WERI-Rb-1 (cell line): ENCODE measurements around the gene KRT82.

Source experiments
- DNase-seq: peaks from one replicate; pipeline ENCODE4 v3.0.0-alpha.2; 2020
- H3K27ac ChIP-seq: fragments of 250-450 bp; sonication (Bioruptor Pico); 2 replicates; pipeline ENCODE4 v1.5.1; 2020; ENCODE audit warnings: mild to moderate bottlenecking, moderate library complexity
- H3K27me3 ChIP-seq: fragments of 250-450 bp; sonication (Bioruptor Pico); 2 replicates; pipeline ENCODE4 v1.5.1; 2021; ENCODE audit warnings: mild to moderate bottlenecking, low read depth, moderate library complexity; ENCODE audit not compliant: insufficient read depth, severe bottlenecking
- H3K36me3 ChIP-seq: fragments of 250-450 bp; sonication (Bioruptor Pico); 2 replicates; pipeline ENCODE4 v1.5.1; 2020; ENCODE audit warnings: mild to moderate bottlenecking, moderate library complexity
- H3K4me3 ChIP-seq: 2 replicates; pipeline ENCODE4 v1.5.1; 2011; ENCODE audit warnings: low read depth, mild to moderate bottlenecking, control low read depth, low read length
- H3K9me3 ChIP-seq: fragments of 250-450 bp; sonication (Bioruptor Pico); 2 replicates; pipeline ENCODE4 v1.5.1; 2021; ENCODE audit warnings: mild to moderate bottlenecking, moderate library complexity; ENCODE audit not compliant: severe bottlenecking
- TF ChIP-seq, protein P1 (sequence below): IDR thresholded peaks from 2 replicates; pipeline ENCODE4 v1.5.1; 2011; ENCODE audit warnings: low read depth, mild to moderate bottlenecking, control low read depth, inconsistent platforms, low read length

KRT82 gene

DNA sequence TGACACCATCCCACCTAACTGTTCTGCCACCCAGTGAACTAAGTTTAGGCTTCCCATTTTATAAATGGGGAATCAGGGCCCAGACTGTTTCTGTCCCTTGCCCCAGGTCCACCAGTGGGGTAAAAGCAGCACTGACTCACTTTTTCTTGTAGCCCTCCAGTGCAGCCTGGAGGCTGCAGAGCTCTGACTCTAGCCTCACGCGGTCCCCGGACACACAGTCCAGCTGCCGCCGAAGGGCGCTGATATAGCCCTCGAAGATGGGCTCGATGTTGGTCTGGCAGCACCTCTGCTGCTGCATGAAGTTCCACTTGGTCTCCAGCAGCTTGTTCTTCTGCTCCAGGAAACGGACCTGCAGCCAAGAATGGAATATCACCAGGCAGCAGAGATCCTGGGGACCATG lies 2.6 kb downstream of the KRT82 start:
- DNase-seq, result no peak
- TF ChIP-seq, protein P1, sequence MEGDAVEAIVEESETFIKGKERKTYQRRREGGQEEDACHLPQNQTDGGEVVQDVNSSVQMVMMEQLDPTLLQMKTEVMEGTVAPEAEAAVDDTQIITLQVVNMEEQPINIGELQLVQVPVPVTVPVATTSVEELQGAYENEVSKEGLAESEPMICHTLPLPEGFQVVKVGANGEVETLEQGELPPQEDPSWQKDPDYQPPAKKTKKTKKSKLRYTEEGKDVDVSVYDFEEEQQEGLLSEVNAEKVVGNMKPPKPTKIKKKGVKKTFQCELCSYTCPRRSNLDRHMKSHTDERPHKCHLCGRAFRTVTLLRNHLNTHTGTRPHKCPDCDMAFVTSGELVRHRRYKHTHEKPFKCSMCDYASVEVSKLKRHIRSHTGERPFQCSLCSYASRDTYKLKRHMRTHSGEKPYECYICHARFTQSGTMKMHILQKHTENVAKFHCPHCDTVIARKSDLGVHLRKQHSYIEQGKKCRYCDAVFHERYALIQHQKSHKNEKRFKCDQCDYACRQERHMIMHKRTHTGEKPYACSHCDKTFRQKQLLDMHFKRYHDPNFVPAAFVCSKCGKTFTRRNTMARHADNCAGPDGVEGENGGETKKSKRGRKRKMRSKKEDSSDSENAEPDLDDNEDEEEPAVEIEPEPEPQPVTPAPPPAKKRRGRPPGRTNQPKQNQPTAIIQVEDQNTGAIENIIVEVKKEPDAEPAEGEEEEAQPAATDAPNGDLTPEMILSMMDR, result no peak
- Histone ChIP-seq H3K36me3 (no peaks in the 10 kb centered on the region), H3K27ac (no peak overlapping the region), H3K4me3 (no peak overlapping the region), H3K9me3 (no peaks in the 10 kb centered on the region), H3K27me3 (peaks cover 100% of the 10 kb centered on the region)

DNA sequence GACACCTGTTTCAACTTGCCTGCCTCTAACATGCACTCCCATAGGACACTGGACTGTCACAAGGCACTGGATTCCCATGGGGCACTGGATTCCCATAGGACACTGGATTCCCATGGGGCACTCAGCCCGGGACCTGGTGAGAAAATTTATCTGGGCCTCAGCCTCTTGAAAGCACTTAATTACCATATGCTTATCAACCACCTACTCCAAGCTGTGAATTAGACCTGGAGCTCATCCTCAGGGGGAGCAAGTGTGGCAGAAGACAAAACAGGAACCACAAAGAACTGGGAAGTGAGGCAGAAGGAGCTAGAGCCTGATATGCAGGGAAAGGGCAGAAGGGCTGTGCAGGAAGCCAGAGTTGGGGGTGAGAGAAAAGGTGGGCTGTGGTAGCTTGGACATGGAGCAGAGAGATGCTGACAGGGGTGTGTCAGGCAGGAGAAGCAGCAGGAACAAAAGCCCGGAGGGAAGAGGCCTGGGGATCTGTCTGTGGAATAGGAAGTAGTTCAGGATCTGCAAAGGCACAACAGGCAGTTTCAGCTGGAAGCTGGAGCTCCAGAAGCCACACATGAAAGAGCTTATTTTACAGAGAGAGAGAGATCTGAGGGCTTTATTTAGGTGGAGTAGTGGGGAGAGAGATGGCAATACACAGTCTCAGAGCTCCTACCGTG lies 3.1 kb downstream of the KRT82 start:
- TF ChIP-seq, protein P1, result no peak
- no peak for DNase-seq
- H3K9me3 ChIP-seq, result no peaks in the 10 kb centered on the region

DNA sequence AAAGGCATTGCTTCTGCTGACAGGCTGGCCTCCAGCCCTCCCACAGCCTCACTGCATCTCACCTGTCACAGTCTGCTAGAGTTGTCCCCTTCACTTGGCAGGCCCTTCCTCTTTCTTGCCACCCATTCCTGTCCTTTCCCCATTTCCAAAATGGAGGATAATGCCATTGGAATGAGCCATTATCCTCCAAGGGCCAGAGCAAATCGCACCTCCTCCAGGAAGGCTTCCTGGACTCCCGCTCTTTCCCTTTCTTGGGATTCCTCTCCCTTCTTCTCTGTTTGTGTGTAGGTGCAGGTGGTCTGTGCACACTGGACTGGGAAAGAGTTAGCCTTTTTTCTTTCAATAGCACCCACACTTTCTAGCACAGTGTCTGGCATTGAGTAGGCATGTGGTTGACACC lies 3.8 kb downstream of the KRT82 start:
- Histone ChIP-seq H3K27ac (no peak overlapping the region), H3K36me3 (no peaks in the 10 kb centered on the region), H3K27me3 (peaks cover 98% of the 10 kb centered on the region), H3K9me3 (no peaks in the 10 kb centered on the region), H3K4me3 (no peak overlapping the region)
- TF ChIP-seq, protein P1, result no peak
- DNase-seq, result no peak

More for the DNA sequence above, 3.1 kb downstream of the KRT82 start:
- H3K27ac ChIP-seq, result no peak overlapping the region
- H3K27me3 ChIP-seq, result peaks cover 98% of the 10 kb centered on the region
- H3K4me3 ChIP-seq, result no peak overlapping the region
- no peaks in the 10 kb centered on the region for H3K36me3 ChIP-seq

DNA sequence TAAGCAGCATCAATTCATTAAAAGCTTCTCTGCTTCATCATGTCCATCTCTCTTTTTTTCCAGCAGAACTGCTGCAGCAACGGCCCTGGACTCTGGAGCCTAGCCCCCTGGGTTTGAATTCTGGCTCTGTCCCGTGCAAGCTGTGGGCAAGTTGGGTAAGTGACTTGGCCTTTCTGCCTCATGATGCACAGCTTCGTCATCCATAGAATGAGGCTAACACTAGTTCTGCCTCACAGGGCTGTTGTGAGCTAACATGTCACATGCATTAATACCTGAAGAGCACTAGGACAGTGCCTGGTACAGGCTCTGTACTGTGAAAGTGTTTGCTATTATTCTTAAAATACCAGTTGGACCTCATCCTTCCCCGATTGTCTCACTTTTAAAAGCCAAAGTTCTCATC lies 4.2 kb downstream of the KRT82 start:
- H3K9me3 ChIP-seq, result no peaks in the 10 kb centered on the region
- no peaks in the 10 kb centered on the region for H3K36me3 ChIP-seq
- H3K27ac ChIP-seq, result no peak overlapping the region
- DNase-seq, result no peak
- H3K4me3 ChIP-seq, result no peak overlapping the region
- H3K27me3 ChIP-seq, result peaks cover 98% of the 10 kb centered on the region
- TF ChIP-seq, protein P1, result no peak

DNA sequence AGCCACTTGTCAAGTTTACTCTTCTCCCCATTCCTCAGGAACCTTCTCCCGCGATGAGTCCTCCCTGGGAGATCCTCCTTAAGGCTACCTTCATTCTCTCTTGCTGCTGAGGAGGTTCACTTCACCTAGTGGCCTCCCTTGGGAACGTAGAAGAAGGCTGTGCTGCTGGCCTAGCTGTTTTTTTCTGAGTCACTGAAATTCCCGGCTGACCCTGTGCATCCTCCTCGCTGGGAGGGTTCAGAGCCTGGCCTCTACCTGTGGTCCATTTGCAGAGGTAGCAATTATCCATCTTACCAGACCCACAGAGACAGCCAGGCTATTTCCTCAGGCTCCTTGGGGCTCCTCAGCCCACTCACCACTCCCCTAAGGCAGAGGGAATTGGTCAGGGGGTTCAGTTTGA lies 4.6 kb downstream of the KRT82 start:
- Histone ChIP-seq H3K27me3 (peaks cover 98% of the 10 kb centered on the region), H3K27ac (no peak overlapping the region), H3K36me3 (no peaks in the 10 kb centered on the region), H3K4me3 (no peak overlapping the region), H3K9me3 (no peaks in the 10 kb centered on the region)
- no peak for DNase-seq
- TF ChIP-seq, protein P1, result no peak

DNA sequence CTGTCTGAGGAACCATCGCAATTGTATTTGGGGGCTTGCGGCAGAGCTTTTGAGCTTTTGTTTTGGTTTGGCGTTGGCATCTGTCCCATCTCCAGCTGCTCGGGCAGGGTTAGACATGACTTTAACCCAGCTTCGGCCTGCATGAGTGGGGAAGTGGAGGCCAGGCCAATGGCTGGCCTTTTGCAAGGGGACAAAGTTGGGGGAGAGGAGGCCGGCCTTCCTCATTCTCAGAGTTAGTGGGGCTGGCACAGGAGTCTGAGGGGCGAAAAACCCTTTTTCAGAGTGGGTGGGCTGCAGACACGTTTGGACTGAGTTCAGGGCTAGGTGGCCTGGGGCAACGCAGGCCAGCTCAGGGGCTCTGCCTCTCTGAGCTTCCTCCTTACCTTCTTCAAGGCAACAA lies 5.2 kb downstream of the KRT82 start:
- Histone ChIP-seq H3K27me3 (peaks cover 98% of the 10 kb centered on the region), H3K9me3 (no peaks in the 10 kb centered on the region), H3K36me3 (no peaks in the 10 kb centered on the region), H3K27ac (no peak overlapping the region), H3K4me3 (no peak overlapping the region)
- DNase-seq, result no peak
- TF ChIP-seq, protein P1, result no peak
